ENCODE results near the gene RBCK1.
"Not testable (repeated sequence)": the region's sequence is repeated elsewhere in the genome, so short reads cannot be mapped to it uniquely, and the experiment has no call there.

RBCK1 gene

GRCh38 chr20:376750-377149 is 31.3 kb upstream of the RBCK1 start:
- DNase-seq, result no peak

GRCh38 chr20:377578-377977 is 30.5 kb upstream of the RBCK1 start:
- DNase-seq, result not testable (repeated sequence)

GRCh38 chr20:378961-379336 is 29.1 kb upstream of the RBCK1 start:
- no peak for DNase-seq

GRCh38 chr20:380763-381580 is 27.1 kb upstream of the RBCK1 start:
- no peak for DNase-seq

GRCh38 chr20:381581-382290 is 26.4 kb upstream of the RBCK1 start:
- peak; percentile 28 for DNase-seq

GRCh38 chr20:382291-383115 is 25.6 kb upstream of the RBCK1 start:
- no peak for DNase-seq

- no peak for DNase-seq
Measured at GRCh38 chr20:383889-384288, 24.2 kb upstream of the RBCK1 start.

- no peak for DNase-seq
Measured at GRCh38 chr20:384723-385122, 23.4 kb upstream of the RBCK1 start.

- DNase-seq, result no peak
Measured at GRCh38 chr20:385448-385847, 22.7 kb upstream of the RBCK1 start.

- DNase-seq, result not testable (repeated sequence)
Measured at GRCh38 chr20:386634-387033, 21.5 kb upstream of the RBCK1 start.

- no peak for DNase-seq
Measured at GRCh38 chr20:387520-387919, 20.6 kb upstream of the RBCK1 start.

- no peak for DNase-seq
Measured at GRCh38 chr20:388034-388994, 19.8 kb upstream of the RBCK1 start.

- DNase-seq, result no peak
Measured at GRCh38 chr20:389220-389619, 18.9 kb upstream of the RBCK1 start.

- no peak for DNase-seq
Measured at GRCh38 chr20:391041-391711, 16.9 kb upstream of the RBCK1 start.

GRCh38 chr20:393296-393695 is 14.8 kb upstream of the RBCK1 start:
- DNase-seq, result not testable (repeated sequence)

GRCh38 chr20:396252-396618 is 11.9 kb upstream of the RBCK1 start:
- no peak for DNase-seq

- no peak for DNase-seq
Measured at GRCh38 chr20:396619-397431, 11.3 kb upstream of the RBCK1 start.

- no peak for DNase-seq
Measured at GRCh38 chr20:397432-398237, 10.5 kb upstream of the RBCK1 start.

- DNase-seq, result no peak
Measured at GRCh38 chr20:399182-399707, 8.9 kb upstream of the RBCK1 start.

GRCh38 chr20:400128-400453 is 8.0 kb upstream of the RBCK1 start:
- peak; percentile 18 for DNase-seq
